Right lobe of liver (tissue), 4 donors: ENCODE data around the gene RTF1.

Experiments
- CTCF ChIP-seq, 4 donors: fragments of 200-600 bp in 3 of 4; fragments of 450-650 bp in 1 of 4; IDR thresholded peaks; one replicate each; pipeline versions ENCODE4 v1.5.1 to v1.8.0; 2016 to 2022; ENCODE audit warnings: antibody characterized with exemption in 4 of 4, mild to moderate bottlenecking in 2 of 4
- POLR2A ChIP-seq: fragments of 450-650 bp; IDR thresholded peaks from one replicate; pipeline ENCODE4 v1.6.1; 2017; ENCODE audit warnings: antibody characterized with exemption, mild to moderate bottlenecking
- donor health status: DM: no; HTN: no; CAD: no.
- donor health status: DM: no; HTN: no; CAD: no.
- donor health status: DM: no; HTN: yes; CAD: no.

- TF ChIP-seq CTCF (IDR thresholded peaks at IDR 0.05): no peak
- TF ChIP-seq POLR2A: no peak
Observed at GRCh38 chr15:41513506-41514227, 96.8 kb downstream of the RTF1 start, which contains the start of gene LTK.
